ENCODE results near the gene ZNF507. TPM values are rescaled to one million over a fixed set of nuclear protein-coding genes. Genes with fewer than 3 reads are reported as not detected.

Gene ZNF507
- total RNA-seq, 1 experiment from 2014 or later: 31.1 TPM

GRCh38 chr19:32388393-32388855 is 43.0 kb downstream of the ZNF507 start:
- H3K9me3 ChIP-seq (ENCODE audit: control insufficient read depth, low read depth, low read length): no peaks in the 10 kb centered on the region
- no peak overlapping the region for H3K9ac ChIP-seq (ENCODE audit: extremely low read depth, insufficient read length, low read length)
- no peak for DNase-seq
- H3K14ac ChIP-seq (ENCODE audit: insufficient read depth, low read length): no peak overlapping the region
- H2AK5ac ChIP-seq (ENCODE audit: insufficient read length, low read length): no peak overlapping the region
- H3K27me3 ChIP-seq (ENCODE audit: insufficient read depth, low read length): no peaks in the 10 kb centered on the region
- no peaks in the 10 kb centered on the region for H4K20me1 ChIP-seq (ENCODE audit: control insufficient read depth, insufficient read depth, insufficient read length)
- H3K23ac ChIP-seq (ENCODE audit: insufficient read length, low read depth, low read length): no peak overlapping the region
- no peak overlapping the region for H3K18ac ChIP-seq (ENCODE audit: insufficient read length, low read depth, low read length)
- no peak overlapping the region for H2BK5ac ChIP-seq (ENCODE audit: insufficient read length, low read length)
- no peaks in the 10 kb centered on the region for H3K23me2 ChIP-seq (ENCODE audit: insufficient read length, low read depth, low read length, poor library complexity, severe bottlenecking)
- Mint-ChIP-seq H3K27ac (no peak overlapping the region), H3K27me3 (ENCODE audit: low read depth) (no peaks in the 10 kb centered on the region), H3K9me3 (no peaks in the 10 kb centered on the region), H3K36me3 (ENCODE audit: insufficient read depth in 1 of 3, low read depth in 3 of 3) (peaks cover 0 to 5% (median 0%) of the 10 kb centered on the region in 3 experiments; a peak in 2 of 7 replicates), H3K4me3 (no peak overlapping the region), H3K4me1 (peaks cover 0 to 5% of the 10 kb centered on the region in 2 experiments; a peak in 2 of 4 replicates)
- no CpG with 5 or more reads among the region's 3 CpGs for WGBS (ENCODE audit: extremely low coverage, insufficient read length, low lambda C conversion rate)
- no peak overlapping the region for H2BK12ac ChIP-seq (ENCODE audit: insufficient read length, low read depth, low read length)
- no peaks in the 10 kb centered on the region for H3K79me1 ChIP-seq (ENCODE audit: insufficient read depth, low read depth, low read length, poor library complexity, severe bottlenecking)
- H2AFZ ChIP-seq (ENCODE audit: low read length): no peak overlapping the region
- no peaks in the 10 kb centered on the region; the same call in 1 of the 2 replicates for H3K4me1 ChIP-seq (ENCODE audit: insufficient read depth, low read length)
- H3K56ac ChIP-seq (ENCODE audit: insufficient read length, low read depth, low read length): no peak overlapping the region
- H4K5ac ChIP-seq (ENCODE audit: insufficient read length, low read depth, low read length): no peak overlapping the region
- H2BK120ac ChIP-seq (ENCODE audit: low read depth, low read length, poor library complexity, severe bottlenecking): no peak overlapping the region
- H2BK15ac ChIP-seq (ENCODE audit: low read depth, low read length): no peak overlapping the region
- H3K4ac ChIP-seq (ENCODE audit: low read depth, low read length): no peak overlapping the region
- H3K4me2 ChIP-seq (ENCODE audit: insufficient read depth, insufficient read length, low read length): no peak overlapping the region
- no peak overlapping the region for H2BK20ac ChIP-seq (ENCODE audit: low read depth, low read length, poor library complexity, severe bottlenecking)
- no peaks in the 10 kb centered on the region for H3K79me2 ChIP-seq (ENCODE audit: insufficient read depth, low read length)
- H3T11ph ChIP-seq (ENCODE audit: low read length): no peak overlapping the region
- H4K91ac ChIP-seq (ENCODE audit: insufficient read length, low read depth, low read length): no peak overlapping the region
- no peak for TF ChIP-seq CTCF (conservative IDR thresholded peaks at IDR 0.05)
- H3K27ac ChIP-seq (ENCODE audit: insufficient read length, low read depth, low read length): no peak overlapping the region
- no peak overlapping the region for H4K8ac ChIP-seq (replicated peaks; ENCODE audit: insufficient read length, low read depth, low read length)

All from H9 (cell line).